ENCODE data around the gene OTOP1.

GRCh38 chr4:4204401-4204745, 22.4 kb downstream of the OTOP1 start:
- TF ChIP-seq, protein P1, sequence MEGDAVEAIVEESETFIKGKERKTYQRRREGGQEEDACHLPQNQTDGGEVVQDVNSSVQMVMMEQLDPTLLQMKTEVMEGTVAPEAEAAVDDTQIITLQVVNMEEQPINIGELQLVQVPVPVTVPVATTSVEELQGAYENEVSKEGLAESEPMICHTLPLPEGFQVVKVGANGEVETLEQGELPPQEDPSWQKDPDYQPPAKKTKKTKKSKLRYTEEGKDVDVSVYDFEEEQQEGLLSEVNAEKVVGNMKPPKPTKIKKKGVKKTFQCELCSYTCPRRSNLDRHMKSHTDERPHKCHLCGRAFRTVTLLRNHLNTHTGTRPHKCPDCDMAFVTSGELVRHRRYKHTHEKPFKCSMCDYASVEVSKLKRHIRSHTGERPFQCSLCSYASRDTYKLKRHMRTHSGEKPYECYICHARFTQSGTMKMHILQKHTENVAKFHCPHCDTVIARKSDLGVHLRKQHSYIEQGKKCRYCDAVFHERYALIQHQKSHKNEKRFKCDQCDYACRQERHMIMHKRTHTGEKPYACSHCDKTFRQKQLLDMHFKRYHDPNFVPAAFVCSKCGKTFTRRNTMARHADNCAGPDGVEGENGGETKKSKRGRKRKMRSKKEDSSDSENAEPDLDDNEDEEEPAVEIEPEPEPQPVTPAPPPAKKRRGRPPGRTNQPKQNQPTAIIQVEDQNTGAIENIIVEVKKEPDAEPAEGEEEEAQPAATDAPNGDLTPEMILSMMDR (IDR thresholded peaks at IDR 0.05): no peak
- TF ChIP-seq, protein P2, sequence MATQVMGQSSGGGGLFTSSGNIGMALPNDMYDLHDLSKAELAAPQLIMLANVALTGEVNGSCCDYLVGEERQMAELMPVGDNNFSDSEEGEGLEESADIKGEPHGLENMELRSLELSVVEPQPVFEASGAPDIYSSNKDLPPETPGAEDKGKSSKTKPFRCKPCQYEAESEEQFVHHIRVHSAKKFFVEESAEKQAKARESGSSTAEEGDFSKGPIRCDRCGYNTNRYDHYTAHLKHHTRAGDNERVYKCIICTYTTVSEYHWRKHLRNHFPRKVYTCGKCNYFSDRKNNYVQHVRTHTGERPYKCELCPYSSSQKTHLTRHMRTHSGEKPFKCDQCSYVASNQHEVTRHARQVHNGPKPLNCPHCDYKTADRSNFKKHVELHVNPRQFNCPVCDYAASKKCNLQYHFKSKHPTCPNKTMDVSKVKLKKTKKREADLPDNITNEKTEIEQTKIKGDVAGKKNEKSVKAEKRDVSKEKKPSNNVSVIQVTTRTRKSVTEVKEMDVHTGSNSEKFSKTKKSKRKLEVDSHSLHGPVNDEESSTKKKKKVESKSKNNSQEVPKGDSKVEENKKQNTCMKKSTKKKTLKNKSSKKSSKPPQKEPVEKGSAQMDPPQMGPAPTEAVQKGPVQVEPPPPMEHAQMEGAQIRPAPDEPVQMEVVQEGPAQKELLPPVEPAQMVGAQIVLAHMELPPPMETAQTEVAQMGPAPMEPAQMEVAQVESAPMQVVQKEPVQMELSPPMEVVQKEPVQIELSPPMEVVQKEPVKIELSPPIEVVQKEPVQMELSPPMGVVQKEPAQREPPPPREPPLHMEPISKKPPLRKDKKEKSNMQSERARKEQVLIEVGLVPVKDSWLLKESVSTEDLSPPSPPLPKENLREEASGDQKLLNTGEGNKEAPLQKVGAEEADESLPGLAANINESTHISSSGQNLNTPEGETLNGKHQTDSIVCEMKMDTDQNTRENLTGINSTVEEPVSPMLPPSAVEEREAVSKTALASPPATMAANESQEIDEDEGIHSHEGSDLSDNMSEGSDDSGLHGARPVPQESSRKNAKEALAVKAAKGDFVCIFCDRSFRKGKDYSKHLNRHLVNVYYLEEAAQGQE (IDR thresholded peaks at IDR 0.05; ENCODE audit: insufficient read depth in 1 of 2, low read depth in 2 of 2, low read length in 1 of 2): no peak
- TF ChIP-seq POLR2AphosphoS5 (IDR thresholded peaks at IDR 0.05; ENCODE audit: low read depth, low read length) (no peak), SIN3A (IDR thresholded peaks at IDR 0.05; ENCODE audit: borderline replicate concordance, insufficient read depth, low read depth, low read length) (no peak)
